ENCODE results near the gene GNG7.

Gene GNG7

GRCh38 chr19:2634228-2634951, 68.1 kb downstream of the GNG7 start:
- DNase-seq (ENCODE audit: low read depth): peak; percentile 54
- H3K4me3 ChIP-seq (ENCODE audit: low read depth, low read length): peak overlapping the region; percentile 4
- TF ChIP-seq, protein P1, sequence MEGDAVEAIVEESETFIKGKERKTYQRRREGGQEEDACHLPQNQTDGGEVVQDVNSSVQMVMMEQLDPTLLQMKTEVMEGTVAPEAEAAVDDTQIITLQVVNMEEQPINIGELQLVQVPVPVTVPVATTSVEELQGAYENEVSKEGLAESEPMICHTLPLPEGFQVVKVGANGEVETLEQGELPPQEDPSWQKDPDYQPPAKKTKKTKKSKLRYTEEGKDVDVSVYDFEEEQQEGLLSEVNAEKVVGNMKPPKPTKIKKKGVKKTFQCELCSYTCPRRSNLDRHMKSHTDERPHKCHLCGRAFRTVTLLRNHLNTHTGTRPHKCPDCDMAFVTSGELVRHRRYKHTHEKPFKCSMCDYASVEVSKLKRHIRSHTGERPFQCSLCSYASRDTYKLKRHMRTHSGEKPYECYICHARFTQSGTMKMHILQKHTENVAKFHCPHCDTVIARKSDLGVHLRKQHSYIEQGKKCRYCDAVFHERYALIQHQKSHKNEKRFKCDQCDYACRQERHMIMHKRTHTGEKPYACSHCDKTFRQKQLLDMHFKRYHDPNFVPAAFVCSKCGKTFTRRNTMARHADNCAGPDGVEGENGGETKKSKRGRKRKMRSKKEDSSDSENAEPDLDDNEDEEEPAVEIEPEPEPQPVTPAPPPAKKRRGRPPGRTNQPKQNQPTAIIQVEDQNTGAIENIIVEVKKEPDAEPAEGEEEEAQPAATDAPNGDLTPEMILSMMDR (IDR thresholded peaks at IDR 0.05; ENCODE audit: insufficient read depth, low read depth, low read length, missing control alignments): no peak

DNA sequence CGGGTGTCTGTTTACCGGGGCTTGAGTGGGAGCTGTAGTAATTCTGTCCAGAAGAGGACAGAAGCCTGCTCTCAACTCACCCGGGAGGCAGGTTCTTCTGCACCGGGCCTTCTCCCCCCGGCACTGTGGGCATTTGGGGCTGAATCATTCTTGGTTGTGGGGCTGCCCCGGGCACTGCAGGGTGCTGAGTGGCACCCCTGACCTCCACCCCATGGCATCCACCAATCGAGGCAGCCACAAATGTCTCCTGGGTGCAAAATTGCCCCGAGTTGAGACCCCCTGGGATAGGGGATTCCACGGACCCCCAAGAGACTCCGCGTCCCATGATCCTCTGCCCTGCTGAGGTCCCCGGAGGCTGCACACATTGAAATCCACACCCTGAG, 68.8 kb downstream of the GNG7 start:
- TF ChIP-seq, protein P1 (IDR thresholded peaks at IDR 0.05; ENCODE audit: insufficient read depth, low read depth, low read length, missing control alignments): no peak
- no peak for DNase-seq (ENCODE audit: low read depth)
- H3K4me3 ChIP-seq (ENCODE audit: low read depth, low read length): peak overlapping the region; percentile 4

DNA sequence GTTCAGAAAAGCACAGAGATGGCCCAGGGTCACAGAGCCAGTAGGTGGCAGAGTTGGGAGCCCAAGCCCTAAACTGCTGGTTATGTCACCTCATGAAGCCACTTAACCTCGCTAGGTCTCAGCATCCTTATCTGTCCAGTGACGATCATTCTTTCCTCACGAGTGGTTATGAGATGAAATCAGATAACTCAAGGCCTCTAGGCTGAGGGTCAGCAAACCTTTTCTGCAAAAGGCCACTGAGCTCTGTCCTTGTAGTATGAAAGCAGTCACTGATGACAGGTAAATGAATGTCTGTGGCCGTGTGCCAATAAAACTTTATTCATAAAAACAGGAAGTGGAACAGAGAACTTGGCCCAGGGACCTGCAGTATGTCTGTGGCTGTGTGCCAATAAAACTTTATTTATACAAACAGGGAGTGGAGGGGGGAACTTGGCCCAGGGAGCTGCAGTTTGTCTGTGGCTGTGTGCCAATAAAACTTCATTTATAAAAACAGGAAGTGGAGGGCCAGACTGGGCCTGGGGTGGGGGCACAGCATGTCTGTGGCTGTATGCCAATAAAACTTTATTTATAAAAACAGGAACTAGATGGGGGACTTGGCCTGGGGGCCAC, 71.2 kb downstream of the GNG7 start:
- TF ChIP-seq, protein P1 (IDR thresholded peaks at IDR 0.05; ENCODE audit: insufficient read depth, low read depth, low read length, missing control alignments): no peak
- peak; percentile 77 for DNase-seq (ENCODE audit: low read depth)
- H3K4me3 ChIP-seq (ENCODE audit: low read depth, low read length): no peak overlapping the region

GRCh38 chr19:2630352-2631001, 72.0 kb downstream of the GNG7 start:
- TF ChIP-seq, protein P1 (IDR thresholded peaks at IDR 0.05; ENCODE audit: insufficient read depth, low read depth, low read length, missing control alignments): no peak
- no peak for DNase-seq (ENCODE audit: low read depth)
- no peak overlapping the region for H3K4me3 ChIP-seq (ENCODE audit: low read depth, low read length)

DNA sequence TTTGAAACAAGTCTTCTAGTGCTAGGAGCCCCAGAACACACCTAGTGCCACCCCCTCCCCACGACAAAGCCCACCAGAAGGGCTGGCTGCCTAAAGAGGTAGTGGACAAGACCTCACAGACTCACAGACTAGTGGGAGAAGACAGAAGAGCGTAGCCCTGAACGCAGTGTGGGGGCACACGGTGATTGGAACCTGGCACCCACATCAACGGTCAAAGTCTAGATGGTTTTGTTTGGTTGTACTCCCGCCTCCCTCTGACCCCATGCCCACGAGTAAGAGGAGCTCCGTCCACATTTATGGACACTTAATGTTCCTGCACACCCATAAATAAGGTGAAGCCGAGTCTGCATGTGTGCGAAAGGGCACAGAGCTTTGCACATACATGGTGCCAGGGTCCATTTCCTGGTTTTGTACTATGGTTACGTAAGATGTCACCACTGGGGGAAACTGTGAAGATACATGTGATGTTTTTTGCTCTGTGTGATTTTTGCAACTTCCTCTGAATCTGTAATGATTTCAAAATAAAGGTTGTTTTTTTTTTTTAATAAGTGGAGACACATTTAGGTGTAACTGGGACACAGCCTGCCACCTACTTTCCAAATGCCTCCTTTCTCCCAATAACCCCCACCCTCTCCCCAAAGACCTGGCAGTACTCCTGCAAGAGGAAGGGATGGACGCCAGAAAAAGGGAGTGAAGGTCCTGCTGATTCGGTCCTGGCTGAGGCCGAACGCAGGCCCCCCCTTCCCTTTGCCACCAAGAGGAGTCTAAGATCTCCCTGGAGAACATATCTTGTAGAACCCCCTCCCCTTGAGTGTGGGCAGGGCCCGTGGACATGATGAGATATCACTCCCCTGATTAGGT, 72.8 kb downstream of the GNG7 start:
- DNase-seq (ENCODE audit: low read depth): no peak
- TF ChIP-seq, protein P1 (IDR thresholded peaks at IDR 0.05; ENCODE audit: insufficient read depth, low read depth, low read length, missing control alignments): no peak
- H3K4me3 ChIP-seq (ENCODE audit: low read depth, low read length): no peak overlapping the region

DNA sequence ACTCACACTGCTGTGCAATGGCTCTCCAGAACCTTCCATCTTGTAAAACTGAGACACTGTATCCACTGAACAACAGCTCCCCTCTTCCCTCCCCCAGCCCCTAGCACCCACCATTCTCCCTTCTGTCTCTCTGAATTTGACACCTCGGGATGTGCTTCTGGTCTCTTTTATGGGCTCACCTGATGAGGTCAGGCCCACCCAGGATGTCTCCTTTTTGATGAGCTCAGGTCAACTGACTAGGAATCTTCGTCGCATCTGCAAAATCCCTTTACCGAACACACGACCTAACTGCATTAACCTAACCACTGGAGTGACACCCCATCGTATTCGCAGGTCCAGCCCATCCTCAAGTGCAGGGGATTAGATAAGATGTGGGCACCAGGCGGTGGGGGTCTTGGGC, 73.9 kb downstream of the GNG7 start:
- DNase-seq (ENCODE audit: low read depth): no peak
- TF ChIP-seq, protein P1 (IDR thresholded peaks at IDR 0.05; ENCODE audit: insufficient read depth, low read depth, low read length, missing control alignments): no peak
- no peak overlapping the region for H3K4me3 ChIP-seq (ENCODE audit: low read depth, low read length)
